Activated CD8-positive, alpha-beta memory T cell treated with anti-CD3 and anti-CD28 coated beads, Interleukin-2, amount 50 U/mL, for 4 hours (primary cell): ENCODE measurements around the gene NCOA1.

Experiments
- DNase-seq: peaks from one replicate; pipeline ENCODE4 v3.0.0-alpha.2; 2020

The NCOA1 gene

DNA sequence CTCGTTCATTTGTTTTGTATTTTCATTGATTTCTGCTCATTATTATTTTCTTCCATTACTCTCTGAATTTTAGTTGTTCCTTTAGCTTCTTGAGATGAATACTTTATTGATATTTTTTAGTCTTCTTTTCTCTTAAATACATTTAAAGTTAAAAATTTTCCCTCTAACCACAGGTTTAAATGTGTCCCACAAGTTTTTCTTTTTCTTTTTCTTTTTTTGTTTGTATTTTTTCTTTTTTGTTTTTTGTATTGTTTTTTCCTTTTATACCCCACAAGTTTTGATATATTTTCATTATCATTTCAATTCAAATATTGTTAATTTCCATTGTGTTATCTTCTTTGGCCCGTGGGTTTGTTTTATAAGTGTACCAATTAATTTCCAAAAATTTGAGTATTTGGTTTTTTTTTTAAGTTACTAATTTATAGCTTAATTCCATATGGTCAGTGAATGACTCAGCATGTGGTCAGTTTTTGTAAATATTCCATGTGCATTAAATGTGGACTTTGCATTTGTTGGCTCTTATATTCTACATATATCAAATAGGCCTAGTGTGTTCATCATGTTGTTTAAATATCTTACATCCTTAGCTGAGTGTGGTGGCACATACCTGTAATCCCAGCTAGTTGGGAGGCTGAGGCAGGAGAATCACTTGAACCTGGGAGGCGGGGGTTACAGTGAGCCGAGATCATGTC is 318.4 kb downstream of the NCOA1 start:
- no peak for DNase-seq

DNA sequence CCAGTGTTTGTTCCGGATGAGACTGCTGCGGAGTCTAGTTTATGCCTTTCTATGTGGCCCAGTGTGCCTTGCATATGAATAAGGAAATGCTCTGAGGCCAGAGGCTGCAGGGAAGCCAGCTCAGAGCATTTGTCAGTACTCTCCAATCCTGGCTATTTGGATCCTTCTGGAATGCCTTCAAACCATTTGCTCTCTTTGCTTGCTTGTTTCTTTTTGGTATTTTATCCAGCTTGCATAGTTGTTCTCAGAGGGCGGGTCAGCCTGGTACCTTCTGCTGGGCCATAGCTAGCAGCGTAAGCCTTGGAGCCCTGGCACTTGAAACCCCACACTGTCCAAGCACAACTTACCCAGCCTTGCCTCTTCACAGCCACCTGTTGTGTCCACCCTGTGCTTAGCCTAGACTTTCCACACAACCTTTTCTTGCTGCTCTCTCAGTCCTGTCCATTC is 322.7 kb downstream of the NCOA1 start:
- DNase-seq = no peak

DNA sequence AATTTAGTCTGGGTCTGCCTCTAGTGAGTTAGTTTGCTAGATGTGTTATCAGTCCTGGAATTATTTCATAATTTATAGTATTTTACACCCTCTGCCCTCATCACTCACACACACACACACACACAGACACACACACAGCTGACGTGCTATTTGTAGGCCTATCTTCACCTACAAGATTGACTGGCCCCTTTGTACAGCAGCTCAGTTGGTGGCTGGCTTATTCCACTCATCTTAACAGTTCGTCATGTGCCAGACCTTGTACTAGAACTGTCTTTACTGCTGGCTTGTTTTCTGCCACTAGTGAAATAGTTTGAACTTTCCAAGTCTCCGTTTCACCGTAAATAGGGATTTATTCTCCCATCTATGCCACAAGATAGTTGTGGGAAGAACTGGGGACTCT is 323.5 kb downstream of the NCOA1 start:
- no peak for DNase-seq

DNA sequence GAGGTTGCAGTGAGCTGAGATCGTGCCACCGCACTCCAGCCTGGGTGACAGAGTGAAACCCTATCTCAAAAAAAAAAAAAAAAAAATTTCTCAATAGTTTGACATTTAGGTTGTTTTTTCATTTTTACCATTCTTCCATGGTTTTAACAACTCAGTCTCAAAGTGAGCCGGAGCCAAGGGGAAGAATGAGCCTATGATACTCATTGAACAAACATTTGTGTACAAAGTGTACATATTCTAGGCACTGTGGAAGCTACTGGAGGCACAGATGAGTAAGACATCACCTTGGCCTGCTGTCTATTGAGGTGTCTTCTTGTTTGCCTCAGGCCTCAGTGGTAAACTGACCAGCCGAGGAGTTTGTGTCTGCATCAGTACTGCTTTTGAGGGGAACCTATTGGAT is 324.1 kb downstream of the NCOA1 start:
- DNase-seq = no peak

DNA sequence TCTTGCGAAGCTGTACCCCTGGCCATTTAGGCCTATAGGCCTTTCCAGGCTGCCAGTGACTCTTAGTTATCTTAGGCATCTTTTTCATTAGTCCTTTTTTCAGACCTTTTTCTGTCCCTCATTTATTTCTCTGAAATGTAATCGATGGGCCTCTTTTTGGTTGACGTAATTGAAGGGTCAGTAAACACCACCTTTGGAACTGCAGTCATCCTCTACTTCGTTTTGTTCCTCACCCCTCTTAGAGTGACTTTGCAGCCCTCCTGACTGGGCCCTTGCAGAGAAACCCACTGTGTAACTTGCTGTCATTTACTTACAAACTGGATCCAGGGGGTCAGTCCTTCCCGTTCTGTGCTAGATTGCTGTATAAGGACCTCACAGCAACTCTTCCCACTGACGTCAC is 325.4 kb downstream of the NCOA1 start:
- DNase-seq = no peak

DNA sequence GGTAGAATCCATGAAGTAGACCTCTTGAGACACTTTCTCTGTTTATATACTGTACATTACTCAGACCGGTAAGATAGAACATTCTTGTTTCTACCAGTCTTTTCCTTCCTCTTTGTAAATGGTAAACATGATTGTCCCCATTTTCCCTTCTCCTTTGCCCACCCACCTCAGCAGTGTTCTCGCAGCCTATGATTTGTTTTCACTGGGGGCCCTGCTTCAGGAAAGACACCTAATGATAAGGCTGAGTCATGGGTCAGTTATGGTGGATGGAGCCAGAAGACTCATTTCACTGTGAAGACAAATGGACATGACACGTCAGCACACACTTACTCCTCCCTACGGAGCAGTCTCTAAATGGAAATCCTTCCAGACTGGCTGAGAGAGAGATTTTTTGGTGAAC is 325.8 kb downstream of the NCOA1 start:
- DNase-seq = no peak

DNA sequence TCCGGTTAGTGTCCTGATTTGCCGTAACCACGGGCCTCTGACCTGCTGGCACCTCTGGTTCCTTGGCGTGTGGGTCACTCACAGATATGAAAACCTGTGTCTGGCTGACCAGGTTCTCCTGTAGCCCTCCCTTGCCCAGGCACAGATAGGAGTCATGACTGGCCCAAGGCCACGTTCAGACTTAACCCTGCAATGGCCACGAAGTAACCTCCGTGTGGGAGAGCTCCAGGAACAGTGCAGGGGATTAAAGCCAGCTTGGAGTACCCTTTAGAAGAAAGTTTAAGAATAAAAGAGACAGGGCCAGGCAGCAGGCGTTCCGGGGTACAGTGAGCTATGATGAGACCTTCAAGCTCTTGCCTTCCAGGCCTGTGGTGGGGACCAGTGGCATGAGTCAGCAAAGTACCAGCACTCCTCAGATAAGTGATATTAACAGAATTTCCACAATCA is 327.7 kb downstream of the NCOA1 start:
- DNase-seq = no peak

DNA sequence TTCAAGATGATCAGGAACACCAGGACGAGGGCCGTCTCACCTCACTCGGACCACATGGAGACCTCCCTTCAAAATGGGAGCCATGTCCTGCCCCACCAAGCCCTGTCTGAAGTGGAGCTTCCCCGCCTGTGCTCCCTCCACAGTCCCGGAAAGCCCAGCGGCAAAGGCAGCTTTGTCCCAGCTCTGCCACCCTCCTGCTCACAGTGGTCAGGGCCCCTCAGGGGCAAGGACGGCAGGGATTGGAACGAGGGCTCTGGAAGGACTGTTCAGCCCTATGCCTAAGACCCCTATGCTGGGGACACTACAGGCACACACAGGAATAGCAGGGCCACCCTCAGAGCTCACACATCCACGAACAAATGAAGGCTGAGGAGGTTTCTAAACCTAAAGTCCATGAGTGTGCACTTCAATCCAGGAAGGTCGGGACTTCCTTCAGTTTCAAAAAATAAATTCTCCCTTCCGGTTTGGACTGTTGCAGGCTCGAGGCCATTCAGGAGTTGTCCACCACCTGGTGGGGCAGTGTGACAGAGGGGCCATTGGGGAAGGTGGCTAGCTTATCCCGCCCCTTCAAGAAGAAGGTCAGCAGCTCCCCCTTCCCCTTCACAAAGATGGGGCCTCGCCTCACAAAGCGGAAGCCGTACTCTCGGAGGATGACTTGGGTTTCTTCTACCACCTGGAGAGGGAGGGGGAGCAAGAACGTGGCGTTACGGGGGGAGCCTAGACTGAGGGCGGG is 328.6 kb downstream of the NCOA1 start:
- no peak for DNase-seq

DNA sequence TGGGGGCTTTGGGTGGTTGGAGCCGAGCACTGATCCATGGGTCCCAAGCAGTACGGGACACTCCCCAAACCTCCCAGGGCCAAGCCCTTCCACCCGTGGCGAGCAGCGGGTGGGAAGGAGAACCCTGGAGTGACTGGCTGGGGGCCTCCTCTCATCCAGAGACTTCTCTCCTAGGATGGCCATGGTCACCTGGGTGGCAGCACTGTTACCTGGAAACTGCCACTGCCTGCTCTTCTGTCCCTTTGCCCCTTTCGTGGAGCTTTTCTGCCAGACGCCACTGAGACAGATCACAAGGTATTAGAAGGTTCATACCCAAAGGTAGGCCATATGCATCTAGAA is 329.1 kb downstream of the NCOA1 start:
- no peak for DNase-seq
